GM18508 (cell line): ENCODE measurements around the gene LTK.
"Not testable (repeated sequence)": the region's sequence is repeated elsewhere in the genome, so short reads cannot be mapped to it uniquely, and the experiment has no call there.

ENCODE experiments used
- ATAC-seq: cut with Tn5 transposase; IDR thresholded peaks from one replicate; pipeline ENCODE4 v1.9.1; 2021; ENCODE audit warnings: moderate number of reproducible peaks; ENCODE audit not compliant: insufficient read depth, unreplicated experiment

Gene LTK

GRCh38 chr15:41482110-41482877 lies 31.3 kb downstream of the LTK start:
- ATAC-seq: no peak

GRCh38 chr15:41480396-41481140 lies 33.1 kb downstream of the LTK start:
- ATAC-seq: no peak

GRCh38 chr15:41476416-41477048 lies 37.1 kb downstream of the LTK start:
- ATAC-seq: no peak

- no peak for ATAC-seq
Observed at GRCh38 chr15:41474941-41475340, 38.7 kb downstream of the LTK start.

GRCh38 chr15:41474436-41474835 lies 39.2 kb downstream of the LTK start:
- ATAC-seq: no peak

- no peak for ATAC-seq
Observed at GRCh38 chr15:41473418-41473817, 40.2 kb downstream of the LTK start.

GRCh38 chr15:41469644-41470043 lies 44.0 kb downstream of the LTK start:
- not testable (repeated sequence) for ATAC-seq

GRCh38 chr15:41466711-41467110 lies 46.9 kb downstream of the LTK start:
- ATAC-seq: no peak

GRCh38 chr15:41465822-41466421 lies 47.7 kb downstream of the LTK start:
- no peak for ATAC-seq

GRCh38 chr15:41464889-41465580 lies 48.6 kb downstream of the LTK start:
- ATAC-seq: no peak

GRCh38 chr15:41462084-41462795 lies 51.4 kb downstream of the LTK start:
- no peak for ATAC-seq
